GM23338 (cell line): ENCODE measurements around the gene PGC. TPM values are rescaled to one million over a fixed set of nuclear protein-coding genes. Genes with fewer than 3 reads are reported as not detected.

ENCODE experiments used
- ATAC-seq: fragments of 200-7000 bp; cut with Tn5 transposase; 3 replicates; pipeline ENCODE4 v1.9.1; 2020
- DNase-seq: peaks from one replicate; pipeline ENCODE4 v3.0.0-alpha.2; 2015; ENCODE audit warnings: low spot score
- H2AFZ ChIP-seq: fragments of 200-600 bp; sonication (generic); 2 replicates; pipeline ENCODE4 v1.8.0; 2016; ENCODE audit warnings: antibody characterized with exemption, mild to moderate bottlenecking, moderate library complexity
- H3F3A ChIP-seq: fragments of 200-600 bp; sonication (generic); replicated peaks from 2 replicates; pipeline ENCODE4 v1.8.0; 2017; ENCODE audit warnings: antibody characterized with exemption, mixed run types, low read depth
- H3K27ac ChIP-seq: fragments of 200-600 bp; sonication (generic); 2 replicates; pipeline ENCODE4 v1.6.1; 2016; ENCODE audit warnings: low read depth
- H3K27me3 ChIP-seq: fragments of 200-600 bp; sonication (generic); 2 replicates; pipeline ENCODE4 v1.8.0; 2016; ENCODE audit warnings: mild to moderate bottlenecking, mixed run types, moderate library complexity; ENCODE audit not compliant: insufficient read depth
- H3K36me3 ChIP-seq: fragments of 200-600 bp; sonication (generic); 2 replicates; pipeline ENCODE4 v1.8.0; 2016; ENCODE audit warnings: mild to moderate bottlenecking; ENCODE audit not compliant: insufficient read depth
- H3K4me1 ChIP-seq: fragments of 200-600 bp; sonication (generic); 2 replicates; pipeline ENCODE4 v1.8.0; 2016; ENCODE audit warnings: mild to moderate bottlenecking, moderate library complexity; ENCODE audit not compliant: insufficient read depth
- H3K4me2 ChIP-seq: fragments of 200-600 bp; sonication (generic); 2 replicates; pipeline ENCODE4 v1.7.1; 2017; ENCODE audit warnings: mixed run types
- H3K4me3 ChIP-seq: fragments of 200-600 bp; sonication (generic); 2 replicates; pipeline ENCODE4 v1.6.1; 2016; ENCODE audit warnings: mixed run types
- H3K79me2 ChIP-seq: fragments of 200-600 bp; sonication (generic); replicated peaks from 2 replicates; pipeline ENCODE4 v1.8.0; 2017; ENCODE audit warnings: mild to moderate bottlenecking; ENCODE audit not compliant: insufficient read depth
- H3K9me2 ChIP-seq: fragments of 200-600 bp; sonication (generic); 2 replicates; pipeline ENCODE4 v1.8.0; 2017; ENCODE audit not compliant: insufficient read depth
- H4K20me1 ChIP-seq: fragments of 200-600 bp; sonication (generic); replicated peaks from 2 replicates; pipeline ENCODE4 v1.8.0; 2017; ENCODE audit warnings: mild to moderate bottlenecking; ENCODE audit not compliant: insufficient read depth
- H3K27ac Mint-ChIP-seq: 2 replicates; pipeline ENCODE4 v1.8.0; 2020; ENCODE audit warnings: inconsistent platforms, mild to moderate bottlenecking, moderate library complexity, mixed read lengths
- H3K27me3 Mint-ChIP-seq: 3 replicates; pipeline ENCODE4 v1.8.0; 2022; ENCODE audit warnings: low read depth, mild to moderate bottlenecking, moderate library complexity, mixed read lengths, inconsistent platforms; ENCODE audit not compliant: insufficient read depth, poor library complexity
- H3K36me3 Mint-ChIP-seq: 3 replicates; pipeline ENCODE4 v1.8.0; 2021; ENCODE audit warnings: low read depth, mild to moderate bottlenecking, inconsistent platforms, moderate library complexity, mixed read lengths
- H3K4me1 Mint-ChIP-seq: 3 replicates; pipeline ENCODE4 v1.8.0; 2020; ENCODE audit warnings: mild to moderate bottlenecking, inconsistent platforms, mixed read lengths
- H3K4me3 Mint-ChIP-seq: 3 replicates; pipeline ENCODE4 v1.8.0; 2021; ENCODE audit warnings: moderate library complexity, mild to moderate bottlenecking, inconsistent platforms, mixed read lengths
- H3K9me3 Mint-ChIP-seq: 3 replicates; pipeline ENCODE4 v1.8.0; 2020; ENCODE audit warnings: moderate library complexity, mild to moderate bottlenecking, inconsistent platforms, mixed read lengths
- CREB1 ChIP-seq: fragments of 250-450 bp; sonication (Bioruptor Pico); IDR thresholded peaks from 2 replicates; pipeline ENCODE4 v1.5.0; 2020; ENCODE audit warnings: low read depth, mild to moderate bottlenecking, moderate library complexity
- EZH2 ChIP-seq: fragments of 200-600 bp; sonication (generic); IDR thresholded peaks from one replicate; pipeline ENCODE4 v1.8.0; 2017; ENCODE audit warnings: antibody characterized with exemption, mild to moderate bottlenecking, low read depth; ENCODE audit not compliant: unreplicated experiment
- EZH2phosphoT487 ChIP-seq: fragments of 200-600 bp; sonication (generic); IDR thresholded peaks from one replicate; pipeline ENCODE4 v1.8.1; 2018; ENCODE audit warnings: antibody characterized with exemption; ENCODE audit not compliant: unreplicated experiment
- JUNB ChIP-seq: IDR thresholded peaks from one replicate; pipeline ENCODE4 v1.6.1; 2016; ENCODE audit warnings: antibody characterized with exemption; ENCODE audit not compliant: unreplicated experiment
- NANOG ChIP-seq: IDR thresholded peaks from 2 replicates; pipeline ENCODE4 v1.6.1; 2016; ENCODE audit warnings: antibody characterized with exemption, borderline replicate concordance
- POLR2AphosphoS5 ChIP-seq: IDR thresholded peaks from 2 replicates; pipeline ENCODE4 v1.6.1; 2016; ENCODE audit warnings: antibody characterized with exemption, low read depth
- STAT1 ChIP-seq: IDR thresholded peaks from one replicate; pipeline ENCODE4 v1.6.1; 2016; ENCODE audit warnings: antibody characterized with exemption; ENCODE audit not compliant: unreplicated experiment
- ZNF114 ChIP-seq: fragments of 250-450 bp; sonication (Bioruptor Pico); IDR thresholded peaks from 2 replicates; pipeline ENCODE4 v1.5.0; 2020; ENCODE audit warnings: mild to moderate bottlenecking, moderate library complexity
- ZNF331 ChIP-seq: fragments of 250-450 bp; sonication (Bioruptor Pico); IDR thresholded peaks from 2 replicates; pipeline ENCODE4 v1.5.0; 2020; ENCODE audit warnings: low read depth, mild to moderate bottlenecking, moderate library complexity
- polyA plus RNA-seq: library from polyadenylated mRNA; unstranded; fragments of >200 nt; fragmentation: Nextera tagmentation; extraction: Ambion mirVana; gene quantifications from 2 replicates; pipeline ENCODE4 v1.2.1, GENCODE V29; 2016
- total RNA-seq: library from RNA; depleted of rRNA; stranded (reverse); fragments of >200 nt; shearing (Covaris generic); gene quantifications from 2 replicates; pipeline ENCODE4 v1.2.3, GENCODE V29; 2014
- TF ChIP-seq, protein P1 (sequence below): IDR thresholded peaks from 2 replicates; pipeline ENCODE4 v1.6.1; 2016; ENCODE audit warnings: antibody characterized with exemption
- TF ChIP-seq, protein P2 (sequence below): fragments of 250-450 bp; sonication (Bioruptor Pico); IDR thresholded peaks from 2 replicates; pipeline ENCODE4 v1.5.0; 2020; ENCODE audit warnings: mild to moderate bottlenecking, moderate library complexity

Gene PGC
- total and polyA plus RNA-seq, 2 experiments from 2014 or later = not detected

DNA sequence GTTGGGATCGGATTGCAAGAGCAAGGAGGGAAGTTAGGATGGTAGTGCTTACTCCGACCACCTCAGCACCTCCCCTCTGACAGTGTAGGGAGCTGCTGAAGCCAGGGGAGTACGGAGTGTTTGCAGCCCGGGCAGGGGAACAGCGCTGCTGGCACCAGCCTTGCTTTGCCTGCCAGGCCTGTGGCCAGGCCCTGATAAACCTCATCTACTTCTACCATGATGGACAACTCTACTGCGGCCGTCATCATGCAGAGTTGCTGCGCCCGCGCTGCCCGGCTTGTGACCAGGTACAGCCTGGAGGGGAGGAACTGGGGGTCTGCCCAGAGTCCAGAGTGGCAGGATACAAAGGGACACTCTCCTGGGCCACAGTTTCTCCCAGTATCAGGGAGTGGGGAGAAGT, 38.1 kb upstream of the PGC start:
- Histone ChIP-seq H3K79me2 (peaks cover 22% of the 10 kb centered on the region), H3K9me2 (no peaks in the 10 kb centered on the region), H2AFZ (no peak overlapping the region), H4K20me1 (peaks cover 3% of the 10 kb centered on the region; the same call in 1 of the 2 replicates), H3K27ac (no peak overlapping the region), H3K4me2 (peak overlapping the region; percentile 62; the same call in 1 of the 2 replicates), H3K36me3 (peaks cover 12% of the 10 kb centered on the region; the same call in 1 of the 2 replicates), H3K4me1 (peaks cover 22% of the 10 kb centered on the region), H3K27me3 (peaks cover 54% of the 10 kb centered on the region), H3K4me3 (0 out of 2 replicates have a peak overlapping the region, but pooled peaks have one; percentile 21), H3F3A (peaks cover 10% of the 10 kb centered on the region; the same call in 1 of the 2 replicates)
- Mint-ChIP-seq H3K36me3 (peaks cover 21% of the 10 kb centered on the region), H3K9me3 (peaks cover 7% of the 10 kb centered on the region; the same call in 2 of the 3 replicates), H3K4me3 (peak overlapping the region; percentile 94), H3K4me1 (peaks cover 23% of the 10 kb centered on the region), H3K27me3 (peaks cover 56% of the 10 kb centered on the region), H3K27ac (no peak overlapping the region)
- DNase-seq (no peak), ATAC-seq (no peak)
- TF ChIP-seq POLR2AphosphoS5 (no peak), ZNF331 (no peak)

DNA sequence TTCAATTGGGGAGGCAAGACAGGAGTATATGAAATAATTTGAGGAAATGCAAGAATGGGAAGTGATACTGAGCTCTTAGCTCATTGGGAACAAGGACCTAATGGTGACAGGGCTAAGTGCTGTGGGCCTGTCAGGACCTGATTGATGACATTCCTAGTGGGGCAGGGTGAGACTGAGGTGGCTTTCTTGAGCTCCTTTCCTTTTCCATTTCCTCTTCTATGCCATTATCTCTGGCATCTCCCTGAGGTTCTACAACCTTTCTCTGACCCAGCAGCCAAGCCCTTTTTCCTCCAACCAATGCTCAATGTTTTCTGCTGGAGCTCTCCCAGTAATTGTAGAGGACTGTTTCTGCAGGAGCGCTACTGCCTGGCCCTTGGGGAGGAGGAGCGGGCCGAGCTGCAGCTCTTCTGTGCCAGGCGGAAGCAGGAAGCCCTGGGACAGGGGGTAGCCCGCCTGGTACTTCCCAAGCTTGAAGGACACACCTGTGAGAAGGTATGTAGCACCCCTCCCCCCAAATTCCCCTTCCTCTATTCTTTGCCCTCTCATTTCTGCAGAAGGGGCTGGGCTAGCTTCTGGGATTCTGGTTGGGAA, 37.5 kb upstream of the PGC start:
- no peaks in the 10 kb centered on the region for H3K9me2 ChIP-seq
- Mint-ChIP-seq H3K27me3 (peaks cover 58% of the 10 kb centered on the region), H3K36me3 (peaks cover 15% of the 10 kb centered on the region), H3K4me3 (peak overlapping the region; percentile 94), H3K4me1 (peaks cover 23% of the 10 kb centered on the region), H3K9me3 (peaks cover 7% of the 10 kb centered on the region; the same call in 2 of the 3 replicates), H3K27ac (no peak overlapping the region)
- no peak overlapping the region for H2AFZ ChIP-seq
- peaks cover 7% of the 10 kb centered on the region; the same call in 1 of the 2 replicates for H3K36me3 ChIP-seq
- H3K79me2 ChIP-seq = peaks cover 21% of the 10 kb centered on the region
- H3K27ac ChIP-seq = no peak overlapping the region
- peaks cover 54% of the 10 kb centered on the region for H3K27me3 ChIP-seq
- ATAC-seq (no peak), DNase-seq (peak; percentile 57)
- peak overlapping the region; percentile 62; the same call in 1 of the 2 replicates for H3K4me2 ChIP-seq
- H3F3A ChIP-seq = peaks cover 8% of the 10 kb centered on the region; the same call in 1 of the 2 replicates
- peak overlapping the region; percentile 21; the same call in 1 of the 2 replicates for H3K4me3 ChIP-seq
- no peaks in the 10 kb centered on the region; the same call in 1 of the 2 replicates for H4K20me1 ChIP-seq
- peaks cover 22% of the 10 kb centered on the region for H3K4me1 ChIP-seq
- no peak for TF ChIP-seq EZH2
- no peak for TF ChIP-seq ZNF114
- no peak for TF ChIP-seq EZH2phosphoT487
- TF ChIP-seq CREB1 (CRISPR knock-in tag) = no peak
- TF ChIP-seq, protein P1, sequence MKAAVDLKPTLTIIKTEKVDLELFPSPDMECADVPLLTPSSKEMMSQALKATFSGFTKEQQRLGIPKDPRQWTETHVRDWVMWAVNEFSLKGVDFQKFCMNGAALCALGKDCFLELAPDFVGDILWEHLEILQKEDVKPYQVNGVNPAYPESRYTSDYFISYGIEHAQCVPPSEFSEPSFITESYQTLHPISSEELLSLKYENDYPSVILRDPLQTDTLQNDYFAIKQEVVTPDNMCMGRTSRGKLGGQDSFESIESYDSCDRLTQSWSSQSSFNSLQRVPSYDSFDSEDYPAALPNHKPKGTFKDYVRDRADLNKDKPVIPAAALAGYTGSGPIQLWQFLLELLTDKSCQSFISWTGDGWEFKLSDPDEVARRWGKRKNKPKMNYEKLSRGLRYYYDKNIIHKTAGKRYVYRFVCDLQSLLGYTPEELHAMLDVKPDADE = no peak
- TF ChIP-seq, protein P2, sequence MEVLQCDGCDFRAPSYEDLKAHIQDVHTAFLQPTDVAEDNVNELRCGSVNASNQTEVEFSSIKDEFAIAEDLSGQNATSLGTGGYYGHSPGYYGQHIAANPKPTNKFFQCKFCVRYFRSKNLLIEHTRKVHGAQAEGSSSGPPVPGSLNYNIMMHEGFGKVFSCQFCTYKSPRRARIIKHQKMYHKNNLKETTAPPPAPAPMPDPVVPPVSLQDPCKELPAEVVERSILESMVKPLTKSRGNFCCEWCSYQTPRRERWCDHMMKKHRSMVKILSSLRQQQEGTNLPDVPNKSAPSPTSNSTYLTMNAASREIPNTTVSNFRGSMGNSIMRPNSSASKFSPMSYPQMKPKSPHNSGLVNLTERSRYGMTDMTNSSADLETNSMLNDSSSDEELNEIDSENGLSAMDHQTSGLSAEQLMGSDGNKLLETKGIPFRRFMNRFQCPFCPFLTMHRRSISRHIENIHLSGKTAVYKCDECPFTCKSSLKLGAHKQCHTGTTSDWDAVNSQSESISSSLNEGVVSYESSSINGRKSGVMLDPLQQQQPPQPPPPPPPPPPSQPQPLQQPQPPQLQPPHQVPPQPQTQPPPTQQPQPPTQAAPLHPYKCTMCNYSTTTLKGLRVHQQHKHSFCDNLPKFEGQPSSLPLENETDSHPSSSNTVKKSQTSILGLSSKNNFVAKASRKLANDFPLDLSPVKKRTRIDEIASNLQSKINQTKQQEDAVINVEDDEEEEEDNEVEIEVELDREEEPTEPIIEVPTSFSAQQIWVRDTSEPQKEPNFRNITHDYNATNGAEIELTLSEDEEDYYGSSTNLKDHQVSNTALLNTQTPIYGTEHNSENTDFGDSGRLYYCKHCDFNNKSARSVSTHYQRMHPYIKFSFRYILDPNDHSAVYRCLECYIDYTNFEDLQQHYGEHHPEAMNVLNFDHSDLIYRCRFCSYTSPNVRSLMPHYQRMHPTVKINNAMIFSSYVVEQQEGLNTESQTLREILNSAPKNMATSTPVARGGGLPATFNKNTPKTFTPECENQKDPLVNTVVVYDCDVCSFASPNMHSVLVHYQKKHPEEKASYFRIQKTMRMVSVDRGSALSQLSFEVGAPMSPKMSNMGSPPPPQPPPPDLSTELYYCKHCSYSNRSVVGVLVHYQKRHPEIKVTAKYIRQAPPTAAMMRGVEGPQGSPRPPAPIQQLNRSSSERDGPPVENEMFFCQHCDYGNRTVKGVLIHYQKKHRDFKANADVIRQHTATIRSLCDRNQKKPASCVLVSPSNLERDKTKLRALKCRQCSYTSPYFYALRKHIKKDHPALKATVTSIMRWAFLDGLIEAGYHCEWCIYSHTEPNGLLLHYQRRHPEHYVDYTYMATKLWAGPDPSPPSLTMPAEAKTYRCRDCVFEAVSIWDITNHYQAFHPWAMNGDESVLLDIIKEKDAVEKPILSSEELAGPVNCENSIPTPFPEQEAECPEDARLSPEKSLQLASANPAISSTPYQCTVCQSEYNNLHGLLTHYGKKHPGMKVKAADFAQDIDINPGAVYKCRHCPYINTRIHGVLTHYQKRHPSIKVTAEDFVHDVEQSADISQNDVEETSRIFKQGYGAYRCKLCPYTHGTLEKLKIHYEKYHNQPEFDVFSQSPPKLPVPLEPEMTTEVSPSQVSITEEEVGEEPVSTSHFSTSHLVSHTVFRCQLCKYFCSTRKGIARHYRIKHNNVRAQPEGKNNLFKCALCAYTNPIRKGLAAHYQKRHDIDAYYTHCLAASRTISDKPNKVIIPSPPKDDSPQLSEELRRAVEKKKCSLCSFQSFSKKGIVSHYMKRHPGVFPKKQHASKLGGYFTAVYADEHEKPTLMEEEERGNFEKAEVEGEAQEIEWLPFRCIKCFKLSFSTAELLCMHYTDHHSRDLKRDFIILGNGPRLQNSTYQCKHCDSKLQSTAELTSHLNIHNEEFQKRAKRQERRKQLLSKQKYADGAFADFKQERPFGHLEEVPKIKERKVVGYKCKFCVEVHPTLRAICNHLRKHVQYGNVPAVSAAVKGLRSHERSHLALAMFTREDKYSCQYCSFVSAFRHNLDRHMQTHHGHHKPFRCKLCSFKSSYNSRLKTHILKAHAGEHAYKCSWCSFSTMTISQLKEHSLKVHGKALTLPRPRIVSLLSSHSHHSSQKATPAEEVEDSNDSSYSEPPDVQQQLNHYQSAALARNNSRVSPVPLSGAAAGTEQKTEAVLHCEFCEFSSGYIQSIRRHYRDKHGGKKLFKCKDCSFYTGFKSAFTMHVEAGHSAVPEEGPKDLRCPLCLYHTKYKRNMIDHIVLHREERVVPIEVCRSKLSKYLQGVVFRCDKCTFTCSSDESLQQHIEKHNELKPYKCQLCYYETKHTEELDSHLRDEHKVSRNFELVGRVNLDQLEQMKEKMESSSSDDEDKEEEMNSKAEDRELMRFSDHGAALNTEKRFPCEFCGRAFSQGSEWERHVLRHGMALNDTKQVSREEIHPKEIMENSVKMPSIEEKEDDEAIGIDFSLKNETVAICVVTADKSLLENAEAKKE = no peak
- no peak for TF ChIP-seq STAT1
- no peak for TF ChIP-seq ZNF331
- no peak for TF ChIP-seq JUNB
- no peak for TF ChIP-seq NANOG
- TF ChIP-seq POLR2AphosphoS5 = no peak
